Muscle layer of duodenum (tissue), 2 donors: ENCODE results near the gene RWDD4.

Experiments
- H3K27ac ChIP-seq: one replicate; pipeline ENCODE4 v1.7.0; 2013; ENCODE audit warnings: mild to moderate bottlenecking, low read length
- H3K27me3 ChIP-seq: one replicate; pipeline ENCODE4 v1.7.0; 2013; ENCODE audit warnings: low read depth, mild to moderate bottlenecking, control low read depth, low read length
- H3K36me3 ChIP-seq, 2 donors: one replicate each; pipeline ENCODE4 v1.7.0; 2013; ENCODE audit warnings: low read length in 2 of 2, control low read depth in 1 of 2, mild to moderate bottlenecking in 1 of 2; ENCODE audit not compliant: insufficient read depth in 2 of 2, control insufficient read depth in 1 of 2
- H3K4me1 ChIP-seq, 2 donors: one replicate each; pipeline ENCODE4 v1.7.0; 2013; ENCODE audit warnings: low read length in 2 of 2, mild to moderate bottlenecking in 2 of 2, control low read depth in 1 of 2, moderate library complexity in 1 of 2; ENCODE audit not compliant: insufficient read depth in 2 of 2, control insufficient read depth in 1 of 2
- H3K4me3 ChIP-seq, 2 donors: one replicate each; pipeline ENCODE4 v1.7.0; 2013; ENCODE audit warnings: low read length in 2 of 2, low read depth in 1 of 2, mild to moderate bottlenecking in 1 of 2
- H3K9me3 ChIP-seq, 2 donors: one replicate each; pipeline ENCODE4 v1.7.0; 2013; ENCODE audit warnings: low read length in 2 of 2, control low read depth in 1 of 2, mild to moderate bottlenecking in 1 of 2; ENCODE audit not compliant: control insufficient read depth in 1 of 2
- donor health status: healthy.

The RWDD4 gene

DNA sequence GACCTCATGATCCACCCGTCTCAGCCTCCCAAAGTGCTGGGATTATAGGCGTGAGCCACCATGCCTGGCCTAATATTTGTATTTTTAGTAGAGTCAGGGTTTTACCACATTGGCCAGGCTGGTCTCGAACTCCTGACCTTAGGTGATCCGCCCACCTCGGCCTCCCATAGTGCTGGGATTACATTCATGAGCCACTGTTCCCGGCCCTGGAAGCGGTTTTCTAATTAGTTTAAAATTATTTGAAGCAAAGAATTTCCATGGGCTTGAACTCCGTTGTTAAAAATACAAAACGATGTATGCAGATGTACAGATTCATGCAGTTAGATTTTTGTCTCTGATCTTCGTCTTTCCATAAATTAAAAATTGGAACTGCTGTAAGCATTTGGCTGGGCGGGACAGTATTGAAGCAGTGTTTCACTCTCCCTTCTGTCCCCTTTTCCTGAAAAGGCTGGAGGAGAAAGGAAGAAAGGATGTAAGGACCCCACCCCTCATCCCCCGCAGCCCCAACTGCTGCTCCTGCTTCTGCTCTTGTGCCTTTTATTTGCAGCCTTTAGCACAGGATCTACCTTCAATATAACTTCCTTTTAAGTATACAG, 12.1 kb upstream of the RWDD4 start:
- Histone ChIP-seq H3K9me3 (no peaks in the 10 kb centered on the region), H3K4me3 (no peak overlapping the region), H3K36me3 (peaks cover 36 to 57% of the 10 kb centered on the region in 2 donors), H3K27ac (no peak overlapping the region), H3K4me1 (no peaks in the 10 kb centered on the region), H3K27me3 (no peaks in the 10 kb centered on the region)

DNA sequence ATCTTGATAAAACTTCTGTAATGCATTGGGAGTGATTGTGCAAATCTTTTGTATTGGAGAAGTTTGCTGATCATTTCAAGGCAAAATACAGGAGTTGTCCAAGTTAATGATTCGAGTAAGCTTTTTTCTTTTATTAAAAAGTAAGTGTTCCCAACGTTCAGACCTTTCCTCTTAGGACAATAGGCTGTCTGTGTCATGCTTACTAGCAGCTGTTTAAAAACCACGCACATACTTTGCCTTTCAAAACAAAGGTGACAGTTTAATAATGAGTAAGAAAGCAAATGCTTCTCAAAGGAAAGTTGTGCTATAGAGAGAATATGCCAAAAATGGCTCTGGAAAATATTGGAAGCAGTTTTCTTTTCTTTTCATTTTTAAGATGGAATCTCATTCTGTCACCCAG, 11.3 kb upstream of the RWDD4 start:
- Histone ChIP-seq H3K36me3 (peaks cover 41 to 62% of the 10 kb centered on the region in 2 donors), H3K4me3 (no peak overlapping the region), H3K27me3 (no peaks in the 10 kb centered on the region), H3K27ac (no peak overlapping the region), H3K9me3 (no peaks in the 10 kb centered on the region), H3K4me1 (no peaks in the 10 kb centered on the region)

DNA sequence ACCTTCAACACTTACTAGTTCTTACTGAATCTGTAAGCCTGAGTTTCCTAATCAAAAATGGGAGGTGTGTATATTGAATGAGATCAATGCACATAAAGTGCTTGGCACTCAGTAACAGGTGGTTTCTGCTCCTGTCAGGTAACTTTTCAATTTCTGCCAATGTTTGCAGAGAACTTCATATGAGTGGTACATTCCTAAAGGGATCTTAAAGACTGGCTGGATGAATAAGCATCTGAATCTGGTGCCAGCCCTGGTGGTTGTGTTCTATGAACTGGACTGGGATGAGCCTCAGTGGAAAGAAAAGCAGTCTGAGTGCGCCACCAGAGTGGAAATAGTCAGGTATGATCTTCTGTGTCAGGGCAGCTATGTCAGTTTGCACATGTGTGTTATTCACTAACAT, 7.1 kb upstream of the RWDD4 start:
- peaks cover 45 to 58% of the 10 kb centered on the region in 2 donors for H3K36me3 ChIP-seq
- no peak overlapping the region for H3K27ac ChIP-seq
- no peak overlapping the region for H3K4me3 ChIP-seq
- H3K4me1 ChIP-seq: no peaks in the 10 kb centered on the region
- no peaks in the 10 kb centered on the region for H3K9me3 ChIP-seq
- no peaks in the 10 kb centered on the region for H3K27me3 ChIP-seq

DNA sequence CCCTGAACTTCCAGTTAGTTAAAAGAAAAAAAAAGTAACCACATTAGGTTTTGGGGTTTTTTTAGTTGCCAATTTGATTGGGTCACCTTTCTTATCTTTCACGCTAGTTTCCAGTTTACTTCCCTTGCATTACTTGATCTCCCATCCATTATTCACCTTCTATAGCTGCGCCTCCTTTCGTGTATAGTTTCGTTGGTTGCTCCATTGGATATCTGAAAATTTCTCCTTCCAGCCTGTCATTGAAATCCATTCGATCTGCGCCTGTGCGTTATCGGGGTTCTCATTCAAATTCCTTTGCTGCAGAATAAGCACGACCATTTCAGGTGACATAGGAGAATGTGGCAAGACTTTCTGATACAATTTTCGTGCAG, 872 bp upstream of the RWDD4 start:
- no peaks in the 10 kb centered on the region for H3K27me3 ChIP-seq
- peaks cover 7 to 11% of the 10 kb centered on the region in 2 donors for H3K36me3 ChIP-seq
- H3K4me1 ChIP-seq: peaks cover 8 to 14% of the 10 kb centered on the region in 2 donors
- H3K27ac ChIP-seq: peak overlapping the region; percentile 96
- H3K4me3 ChIP-seq: peak overlapping the region; percentile 82 to 98
- H3K9me3 ChIP-seq: no peaks in the 10 kb centered on the region

DNA sequence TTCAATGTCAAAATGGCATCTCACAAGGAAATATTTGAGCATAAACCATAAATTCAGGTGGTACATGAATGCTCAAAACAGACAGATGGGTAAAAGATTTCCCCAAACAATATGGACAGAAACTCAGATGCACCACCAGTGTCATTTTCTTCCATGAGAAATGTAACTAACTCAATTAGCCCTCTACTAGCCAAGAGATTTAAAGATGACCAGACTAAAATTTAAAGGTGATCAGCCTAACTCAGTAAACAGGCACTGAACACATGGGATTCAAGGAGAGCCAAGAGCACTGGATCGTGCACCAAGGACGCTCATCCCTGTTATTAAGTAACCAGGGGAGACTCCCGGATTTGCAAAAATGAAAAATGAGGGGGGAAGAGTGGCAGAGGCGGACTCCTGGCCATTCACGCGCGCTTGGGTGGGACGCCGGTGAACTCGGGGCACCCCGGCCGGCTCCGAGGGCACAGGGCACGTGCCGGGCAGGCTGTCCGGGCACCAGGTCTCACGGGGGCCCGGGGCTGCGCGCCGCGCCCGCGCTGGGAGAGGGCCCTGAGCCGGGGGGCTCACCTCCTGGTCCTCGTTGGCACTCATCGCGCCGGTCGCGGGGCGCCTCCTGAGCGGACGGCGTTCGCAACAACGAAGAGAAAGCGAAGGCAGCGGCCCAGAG, 490 bp downstream of the RWDD4 start:
- Histone ChIP-seq H3K36me3 (peaks cover 0 to 15% of the 10 kb centered on the region in 2 donors), H3K27ac (peak overlapping the region; percentile 58), H3K4me1 (peaks cover 8 to 14% of the 10 kb centered on the region in 2 donors), H3K4me3 (peak overlapping the region; percentile 82 to 92), H3K9me3 (no peaks in the 10 kb centered on the region), H3K27me3 (no peaks in the 10 kb centered on the region)

DNA sequence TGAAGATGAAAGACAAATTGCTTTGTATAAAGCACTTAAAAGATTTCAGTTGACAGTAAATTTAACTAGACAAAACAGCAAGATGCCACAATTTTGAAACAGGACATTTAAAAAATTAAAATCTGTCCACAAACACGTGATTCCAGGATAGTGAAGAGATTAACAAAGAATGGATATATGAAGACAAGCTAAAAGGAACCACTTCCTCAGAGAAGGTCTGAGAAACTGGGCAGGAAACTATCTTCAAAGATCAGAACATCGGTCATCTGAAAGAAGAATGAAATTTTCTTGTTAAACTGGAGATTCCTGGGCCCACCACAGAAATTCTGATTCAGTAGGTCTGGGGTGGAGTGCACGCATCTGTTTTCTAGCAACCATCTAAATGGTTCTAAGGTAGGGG, 1.4 kb downstream of the RWDD4 start:
- H3K36me3 ChIP-seq: peaks cover 5 to 18% of the 10 kb centered on the region in 2 donors
- peak overlapping the region; percentile 82 to 92 for H3K4me3 ChIP-seq
- peaks cover 8 to 14% of the 10 kb centered on the region in 2 donors for H3K4me1 ChIP-seq
- H3K9me3 ChIP-seq: no peaks in the 10 kb centered on the region
- no peaks in the 10 kb centered on the region for H3K27me3 ChIP-seq
- peak overlapping the region; percentile 58 for H3K27ac ChIP-seq

DNA sequence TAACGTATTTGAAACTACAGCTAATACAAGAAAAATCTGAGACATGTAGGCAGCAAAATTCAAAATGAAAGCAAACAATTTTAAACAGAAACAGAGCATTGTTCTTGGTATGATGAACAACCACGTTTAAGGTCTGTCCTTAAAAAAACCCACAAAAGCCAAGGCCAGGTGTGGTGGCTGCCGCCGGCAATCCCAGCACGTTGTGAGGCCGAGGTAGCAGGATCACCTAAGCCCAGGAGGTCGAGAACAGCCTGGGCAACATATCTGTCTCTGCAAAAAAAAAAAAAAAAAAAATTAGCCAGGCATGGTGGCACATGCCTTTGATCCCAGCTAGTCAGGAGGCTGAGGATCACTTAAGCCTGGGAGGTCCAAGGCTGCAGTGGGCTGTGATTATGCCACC, 13.7 kb downstream of the RWDD4 start:
- Histone ChIP-seq H3K27me3 (no peaks in the 10 kb centered on the region), H3K9me3 (no peaks in the 10 kb centered on the region), H3K27ac (no peak overlapping the region), H3K36me3 (peaks cover 31 to 47% of the 10 kb centered on the region in 2 donors), H3K4me1 (no peaks in the 10 kb centered on the region), H3K4me3 (no peak overlapping the region)

DNA sequence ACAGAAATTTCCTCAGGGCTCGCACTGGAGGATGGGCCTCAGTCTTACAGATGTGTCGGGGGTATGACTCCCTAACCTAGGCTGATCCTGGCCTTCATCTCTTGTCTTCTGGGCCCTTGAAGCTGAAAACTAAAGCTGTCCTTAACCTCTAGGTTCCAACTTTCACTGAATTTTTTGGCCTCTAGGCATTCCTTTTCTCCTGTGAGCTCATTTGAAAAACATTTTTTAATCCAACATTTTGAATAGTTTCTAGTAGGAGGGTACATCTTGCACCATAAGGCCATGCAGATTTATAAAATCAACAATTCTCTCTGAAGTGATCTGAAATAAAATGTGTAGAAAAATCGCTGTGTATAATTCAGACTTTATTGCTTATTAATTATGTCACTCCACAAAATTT, 19.7 kb downstream of the RWDD4 start:
- Histone ChIP-seq H3K36me3 (peaks cover 0 to 8% of the 10 kb centered on the region in 2 donors), H3K27me3 (no peaks in the 10 kb centered on the region), H3K9me3 (no peaks in the 10 kb centered on the region), H3K4me1 (no peaks in the 10 kb centered on the region), H3K27ac (no peak overlapping the region), H3K4me3 (no peak overlapping the region)

DNA sequence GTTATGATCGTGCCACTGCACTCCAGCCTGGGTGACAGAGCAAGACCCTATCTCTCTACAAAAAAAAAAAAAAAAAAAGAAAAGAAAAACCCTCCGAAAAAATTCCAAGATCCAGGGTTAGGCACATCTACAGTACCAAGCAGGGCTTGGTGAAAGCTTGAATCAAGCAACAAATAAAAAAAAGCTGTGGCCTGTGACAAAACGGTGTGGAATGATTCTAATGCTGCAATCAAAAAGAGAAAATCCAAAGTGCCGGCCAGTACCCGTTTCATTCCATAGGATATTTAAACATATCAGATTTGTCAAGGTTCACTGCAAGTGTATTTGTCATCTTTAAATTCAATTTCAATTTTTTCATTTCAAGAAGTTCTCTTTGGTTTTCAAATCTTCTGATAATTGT, 20.5 kb downstream of the RWDD4 start:
- no peaks in the 10 kb centered on the region for H3K4me1 ChIP-seq

DNA sequence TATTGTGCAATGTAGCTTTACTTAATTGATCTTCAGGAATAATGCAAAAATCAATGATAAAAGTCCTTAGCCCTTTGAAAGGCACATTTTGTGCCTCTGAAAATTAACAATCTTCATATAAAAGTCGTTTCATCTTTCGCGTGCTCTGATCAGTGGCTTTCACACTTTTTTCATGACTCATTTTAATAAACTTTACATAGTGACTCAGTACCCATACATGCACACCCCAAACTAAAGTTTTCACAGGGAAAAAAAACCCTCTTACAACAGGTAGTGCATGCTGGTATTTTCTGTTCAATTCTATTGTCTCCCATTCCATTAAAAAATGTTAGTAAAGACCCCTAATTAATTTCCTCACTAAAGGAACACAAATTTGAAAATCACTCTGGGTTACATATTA, 21.5 kb downstream of the RWDD4 start:
- H3K36me3 ChIP-seq: peaks cover 0 to 2% of the 10 kb centered on the region in 2 donors
- H3K4me1 ChIP-seq: no peaks in the 10 kb centered on the region
- no peak overlapping the region for H3K27ac ChIP-seq
- no peaks in the 10 kb centered on the region for H3K27me3 ChIP-seq
- H3K4me3 ChIP-seq: no peak overlapping the region
- H3K9me3 ChIP-seq: no peaks in the 10 kb centered on the region

More for the DNA sequence above, 20.5 kb downstream of the RWDD4 start:
- Histone ChIP-seq H3K36me3 (peaks cover 0 to 4% of the 10 kb centered on the region in 2 donors), H3K27ac (no peak overlapping the region), H3K27me3 (no peaks in the 10 kb centered on the region), H3K9me3 (no peaks in the 10 kb centered on the region), H3K4me3 (no peak overlapping the region)

DNA sequence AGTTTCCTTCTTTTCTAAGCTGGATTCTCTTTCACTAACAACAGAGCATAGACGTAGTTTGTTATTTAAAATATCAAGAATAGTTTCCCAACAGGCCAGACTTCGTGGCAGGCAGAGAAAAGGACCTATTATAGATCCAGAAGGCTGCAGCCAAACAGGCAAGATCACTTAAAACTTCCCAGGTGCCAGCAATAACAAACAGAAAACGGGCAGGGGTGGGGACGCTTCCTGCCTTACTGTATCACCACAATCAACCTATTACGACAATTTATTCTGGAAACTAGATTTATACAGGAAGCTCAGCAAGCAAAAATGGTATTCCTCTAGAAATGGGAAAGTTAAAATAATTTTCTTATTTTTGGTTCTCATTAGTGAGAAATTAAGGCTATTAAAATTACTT, 22.1 kb downstream of the RWDD4 start:
- no peaks in the 10 kb centered on the region for H3K27me3 ChIP-seq
- no peak overlapping the region for H3K4me3 ChIP-seq

DNA sequence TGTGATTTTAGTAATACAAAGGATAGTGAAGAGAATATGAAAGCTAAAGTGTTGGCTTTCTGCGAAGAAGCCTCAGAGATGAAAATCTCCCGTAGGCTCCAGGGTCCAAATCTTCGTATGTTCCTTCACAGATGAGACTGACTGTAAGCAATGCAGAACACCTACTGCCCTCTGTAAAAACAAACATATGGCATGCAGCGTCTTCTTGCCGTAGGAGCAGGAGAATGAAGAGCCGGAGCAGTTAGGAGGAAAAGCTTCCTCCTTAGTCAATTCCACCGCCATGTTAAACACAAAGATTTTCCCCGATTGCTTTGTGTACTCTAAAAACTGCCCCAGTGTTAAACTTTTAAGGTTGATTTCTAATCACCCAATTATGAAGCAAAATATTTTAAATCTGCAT, 22.5 kb downstream of the RWDD4 start:
- no peak overlapping the region for H3K27ac ChIP-seq
- H3K4me3 ChIP-seq: no peak overlapping the region

More for the DNA sequence above, 22.1 kb downstream of the RWDD4 start:
- no peaks in the 10 kb centered on the region for H3K4me1 ChIP-seq
- H3K9me3 ChIP-seq: no peaks in the 10 kb centered on the region
- H3K27ac ChIP-seq: no peak overlapping the region
- no peaks in the 10 kb centered on the region for H3K36me3 ChIP-seq

More for the DNA sequence above, 22.5 kb downstream of the RWDD4 start:
- Histone ChIP-seq H3K27me3 (no peaks in the 10 kb centered on the region), H3K9me3 (no peaks in the 10 kb centered on the region), H3K36me3 (no peaks in the 10 kb centered on the region), H3K4me1 (no peaks in the 10 kb centered on the region)
